H1 (cell line): Measurements from ENCODE around the gene HMMR.

ENCODE experiments used
- CBX8 ChIP-seq: fragments of 300-800, 300-1000 bp; sonication (generic); IDR thresholded peaks from 2 replicates; pipeline ENCODE4 v1.7.1; 2016; ENCODE audit warnings: low read depth, low read length, borderline replicate concordance
- CTCF ChIP-seq, 3 experiments: IDR thresholded peaks; 1 replicate in 2 of 3; 2 replicates in 1 of 3; pipeline versions ENCODE4 v1.5.1 to v1.6.1; 2011; ENCODE audit warnings: low read length in 3 of 3, mild to moderate bottlenecking in 3 of 3, inconsistent platforms in 2 of 3, low read depth in 1 of 3, moderate library complexity in 1 of 3; ENCODE audit not compliant: insufficient read depth in 1 of 3; ENCODE audit errors: control extremely low read depth in 1 of 3
- PHF8 ChIP-seq: fragments of 200-600 bp; sonication (generic); conservative IDR thresholded peaks from 2 replicates; pipeline ENCODE4 v1.7.1; 2012; ENCODE audit warnings: low read depth, mild to moderate bottlenecking, inconsistent platforms, low read length, moderate library complexity
- POLR2A ChIP-seq, 2 experiments: IDR thresholded peaks; 1 replicate in 1 of 2; 2 replicates in 1 of 2; pipeline ENCODE4 v1.6.1; 2011; ENCODE audit warnings: low read depth in 2 of 2, low read length in 2 of 2, mild to moderate bottlenecking in 2 of 2; ENCODE audit errors: control extremely low read depth in 1 of 2
- SIN3A ChIP-seq, 2 experiments: IDR thresholded peaks in 1 of 2; conservative IDR thresholded peaks in 1 of 2; 2 replicates each; pipeline ENCODE4 v1.6.1; 2011 to 2012; ENCODE audit warnings: low read length in 2 of 2, improper control_type of control experiment in 1 of 2, low read depth in 1 of 2, mild to moderate bottlenecking in 1 of 2
- YY1 ChIP-seq: IDR thresholded peaks from 2 replicates; pipeline ENCODE4 v1.6.1; 2011; ENCODE audit warnings: low read depth, mild to moderate bottlenecking, low read length

GRCh38 chr5:163540696-163541095, 80.3 kb downstream of the HMMR start:
- TF ChIP-seq POLR2A (IDR thresholded peaks at IDR 0.05; ENCODE audit: control extremely low read depth in 1 of 2, low read depth in 2 of 2, low read length in 2 of 2) (no peak), CBX8 (no peak), YY1 (no peak), CTCF (IDR thresholded peaks at IDR 0.05; ENCODE audit: control extremely low read depth in 1 of 3, insufficient read depth in 1 of 3, low read depth in 1 of 3, low read length in 3 of 3) (no peak), SIN3A (conservative IDR thresholded peaks at IDR 0.05 in 1 of 2, IDR thresholded peaks at IDR 0.05 in 1 of 2; ENCODE audit: low read depth in 1 of 2, low read length in 2 of 2) (no peak), PHF8 (no peak)
